H1 (cell line): ENCODE measurements around the gene DDIAS. TPM values are rescaled to one million over a fixed set of nuclear protein-coding genes. Genes with fewer than 3 reads are reported as not detected.

Source experiments
- CTCF ChIA-PET: fragments of 300-600 bp; sonication (Branson Sonifier 250); formaldehyde crosslinking; loops from one replicate; lab custom pipeline; 2021; ENCODE audit not compliant: partially characterized antibody; lab: Charles Lee
- POLR2A ChIA-PET: fragments of 300-600 bp; sonication (Branson Sonifier 250); formaldehyde crosslinking; loops from one replicate; lab custom pipeline; 2021; ENCODE audit warnings: inconsistent platforms; ENCODE audit not compliant: partially characterized antibody; lab: Charles Lee
- DNase-seq, 2 experiments: peaks; one replicate each; pipeline versions ENCODE4 v3.0.0 to v3.0.0-alpha.2; 2010 to 2022; ENCODE audit warnings: low spot score in 2 of 2, low read depth in 1 of 2, mixed read lengths in 1 of 2
- FAIRE-seq: peaks from 2 replicates; lab custom pipeline; 2011; peaks lifted over from hg19 to GRCh38; lab: Jason Lieb, UNC
- H2AFZ ChIP-seq: 2 replicates; pipeline ENCODE4 v1.8.1; 2012; ENCODE audit warnings: low read length, inconsistent platforms
- H2AK5ac ChIP-seq: 2 replicates; pipeline ENCODE4 v1.6.1; 2013; ENCODE audit warnings: low read depth, low read length
- H2BK120ac ChIP-seq: replicated peaks from 2 replicates; pipeline ENCODE3; 2013; ENCODE audit warnings: low read depth, low read length, inconsistent platforms
- H2BK12ac ChIP-seq: 2 replicates; pipeline ENCODE4 v1.6.1; 2013; ENCODE audit warnings: low read depth, low read length
- H2BK15ac ChIP-seq: 2 replicates; pipeline ENCODE4 v1.6.1; 2013; ENCODE audit warnings: low read length
- H2BK20ac ChIP-seq: 2 replicates; pipeline ENCODE4 v1.6.1; 2013; ENCODE audit warnings: low read length
- H2BK5ac ChIP-seq: 2 replicates; pipeline ENCODE4 v1.6.1; 2013; ENCODE audit warnings: low read depth, low read length
- H3K14ac ChIP-seq: 2 replicates; pipeline ENCODE4 v1.6.1; 2013; ENCODE audit warnings: inconsistent platforms; ENCODE audit not compliant: insufficient read length
- H3K18ac ChIP-seq: 2 replicates; pipeline ENCODE4 v1.6.1; 2013; ENCODE audit warnings: low read length; ENCODE audit errors: extremely low read depth
- H3K23ac ChIP-seq: 2 replicates; pipeline ENCODE4 v1.6.1; 2013; ENCODE audit warnings: inconsistent platforms; ENCODE audit not compliant: insufficient read length
- H3K23me2 ChIP-seq: 2 replicates; pipeline ENCODE4 v1.6.1; 2013; ENCODE audit warnings: low read depth, low read length
- H3K27ac ChIP-seq: 2 replicates; pipeline ENCODE4 v1.6.1; 2011; ENCODE audit warnings: low read depth, low read length, inconsistent platforms
- H3K27me3 ChIP-seq, 4 experiments: replicated peaks in 1 of 4; 1 replicate in 1 of 4; 2 replicates in 3 of 4; pipeline versions ENCODE4 v1.6.1 to v1.8.1; 2011 to 2013; ENCODE audit warnings: low read length in 3 of 4, mild to moderate bottlenecking in 3 of 4, inconsistent platforms in 2 of 4, mixed read lengths in 2 of 4, moderate library complexity in 1 of 4; ENCODE audit not compliant: control insufficient read depth in 3 of 4, insufficient read depth in 3 of 4; ENCODE audit errors: extremely low read depth in 1 of 4
- H3K36me3 ChIP-seq, 4 experiments: 2 replicates each; pipeline versions ENCODE4 v1.6.1 to v1.8.1; 2011 to 2013; ENCODE audit warnings: mild to moderate bottlenecking in 4 of 4, low read length in 3 of 4, moderate library complexity in 2 of 4, control low read depth in 1 of 4, inconsistent platforms in 1 of 4; ENCODE audit not compliant: insufficient read depth in 4 of 4, control insufficient read depth in 2 of 4
- H3K4ac ChIP-seq: replicated peaks from 2 replicates; pipeline ENCODE3; 2013; ENCODE audit warnings: low read length, low read depth, mixed read lengths, inconsistent platforms; ENCODE audit not compliant: insufficient read length
- H3K4me1 ChIP-seq, 4 experiments: replicated peaks in 1 of 4; 1 replicate in 1 of 4; 2 replicates in 3 of 4; pipeline versions ENCODE4 v1.6.1 to v1.8.1; 2011 to 2013; ENCODE audit warnings: low read length in 3 of 4, inconsistent platforms in 2 of 4, mixed read lengths in 1 of 4; ENCODE audit not compliant: insufficient read depth in 4 of 4, control insufficient read depth in 3 of 4
- H3K4me2 ChIP-seq, 2 experiments: 2 replicates each; pipeline versions ENCODE4 v1.6.1 to v1.8.1; 2011 to 2013; ENCODE audit warnings: low read depth in 2 of 2, low read length in 2 of 2, control low read depth in 1 of 2, inconsistent platforms in 1 of 2, mild to moderate bottlenecking in 1 of 2; ENCODE audit not compliant: insufficient read depth in 1 of 2
- H3K4me3 ChIP-seq, 4 experiments: fragments of 200-600, 300-600 bp in 1 of 4; sonication (generic), shearing (Covaris generic), sonication (Bioruptor Twin) in 1 of 4; 2 replicates each; pipeline versions ENCODE4 v1.5.1 to v1.8.1; 2011 to 2016; ENCODE audit warnings: low read length in 4 of 4, low read depth in 3 of 4, control low read depth in 2 of 4, inconsistent platforms in 2 of 4, mild to moderate bottlenecking in 2 of 4, mixed read lengths in 1 of 4, moderate library complexity in 1 of 4; ENCODE audit not compliant: insufficient read depth in 2 of 4; ENCODE audit errors: extremely low read depth in 1 of 4
- H3K56ac ChIP-seq: replicated peaks from 2 replicates; pipeline ENCODE3; 2013; ENCODE audit warnings: low read depth, mild to moderate bottlenecking, mixed read lengths, low read length, inconsistent platforms; ENCODE audit not compliant: insufficient read length
- H3K79me1 ChIP-seq: 2 replicates; pipeline ENCODE4 v1.6.1; 2013; ENCODE audit warnings: low read depth, low read length, control low read depth
- H3K79me2 ChIP-seq, 2 experiments: 2 replicates each; pipeline versions ENCODE4 v1.6.1 to v1.8.1; 2012 to 2013; ENCODE audit warnings: low read length in 2 of 2, mild to moderate bottlenecking in 2 of 2, inconsistent platforms in 1 of 2; ENCODE audit not compliant: insufficient read depth in 2 of 2, control insufficient read depth in 1 of 2
- H3K9ac ChIP-seq, 4 experiments: replicated peaks in 1 of 4; 1 replicate in 1 of 4; 2 replicates in 3 of 4; pipeline versions ENCODE4 v1.6.1 to v1.8.1; 2011 to 2013; ENCODE audit warnings: low read depth in 3 of 4, low read length in 3 of 4, control low read depth in 2 of 4, mild to moderate bottlenecking in 2 of 4, moderate library complexity in 2 of 4, inconsistent platforms in 1 of 4; ENCODE audit errors: extremely low read depth in 1 of 4
- H3K9me3 ChIP-seq, 2 experiments: 2 replicates each; pipeline versions ENCODE4 v1.6.1 to v1.8.1; 2012 to 2013; ENCODE audit warnings: mild to moderate bottlenecking in 2 of 2, moderate library complexity in 2 of 2, control low read depth in 1 of 2, inconsistent platforms in 1 of 2, low read depth in 1 of 2, low read length in 1 of 2, mixed read lengths in 1 of 2; ENCODE audit not compliant: insufficient read depth in 2 of 2
- H4K20me1 ChIP-seq, 2 experiments: replicated peaks in 1 of 2; 2 replicates each; pipeline versions ENCODE3 to v1.8.1; 2011 to 2013; ENCODE audit warnings: inconsistent platforms in 2 of 2, low read length in 2 of 2, mild to moderate bottlenecking in 1 of 2; ENCODE audit not compliant: insufficient read depth in 2 of 2, control insufficient read depth in 1 of 2
- H4K5ac ChIP-seq: 2 replicates; pipeline ENCODE4 v1.6.1; 2013; ENCODE audit warnings: low read length, low read depth, mixed read lengths, inconsistent platforms; ENCODE audit not compliant: insufficient read length
- H4K8ac ChIP-seq: 2 replicates; pipeline ENCODE4 v1.8.0; 2013; ENCODE audit warnings: mild to moderate bottlenecking, moderate library complexity, low read length, inconsistent platforms; ENCODE audit not compliant: insufficient read depth; ENCODE audit errors: extremely low read depth
- H4K91ac ChIP-seq: replicated peaks from 2 replicates; pipeline ENCODE3; 2013; ENCODE audit warnings: low read length, mixed read lengths, inconsistent platforms; ENCODE audit not compliant: insufficient read length
- ASH2L ChIP-seq: fragments of 200-600, 300-600 bp; sonication (generic); IDR thresholded peaks from one replicate; pipeline ENCODE4 v1.7.1; 2017; ENCODE audit warnings: low read length
- BACH1 ChIP-seq: IDR thresholded peaks from 2 replicates; pipeline ENCODE4 v1.6.1; 2012; ENCODE audit warnings: low read length, improper control_type of control experiment
- BCL11A ChIP-seq, 2 experiments: IDR thresholded peaks; one replicate each; pipeline ENCODE4 v1.6.1; 2011; ENCODE audit warnings: low read depth in 2 of 2, low read length in 2 of 2, mild to moderate bottlenecking in 2 of 2
- CTBP2 ChIP-seq: IDR thresholded peaks from 2 replicates; pipeline ENCODE4 v1.7.0; 2011; ENCODE audit warnings: borderline replicate concordance, mild to moderate bottlenecking, moderate library complexity, mixed read lengths, low read length; ENCODE audit not compliant: insufficient read depth, insufficient read length
- JUN ChIP-seq: IDR thresholded peaks from 2 replicates; pipeline ENCODE4 v1.6.1; 2011; ENCODE audit warnings: low read depth, mild to moderate bottlenecking, improper control_type of control experiment, low read length
- KDM1A ChIP-seq: fragments of 200-600, 300-600 bp; sonication (generic); IDR thresholded peaks from 2 replicates; pipeline ENCODE4 v1.7.1; 2016; ENCODE audit warnings: mild to moderate bottlenecking, low read length, borderline replicate concordance
- RNF2 ChIP-seq: fragments of 200-900, 300-1000 bp; sonication (generic); IDR thresholded peaks from 2 replicates; pipeline ENCODE4 v1.7.1; 2016; ENCODE audit warnings: borderline replicate concordance, low read depth, mild to moderate bottlenecking, antibody characterized with exemption, low read length; ENCODE audit not compliant: poor library complexity, severe bottlenecking; ENCODE audit errors: missing control alignments
- SAP30 ChIP-seq: fragments of 300-600 bp; sonication (generic); IDR thresholded peaks from 2 replicates; pipeline ENCODE4 v1.7.1; 2012; ENCODE audit warnings: low read length, moderate library complexity, mild to moderate bottlenecking, inconsistent platforms; ENCODE audit not compliant: insufficient read depth, insufficient replicate concordance
- SP1 ChIP-seq: IDR thresholded peaks from 2 replicates; pipeline ENCODE4 v1.6.1; 2011; ENCODE audit warnings: low read depth, low read length
- TAF7 ChIP-seq: optimal IDR thresholded peaks from 2 replicates; pipeline ENCODE3; 2011; ENCODE audit warnings: low read depth, mild to moderate bottlenecking, inconsistent platforms, low read length, moderate library complexity, borderline replicate concordance
- WGBS, 2 experiments: shearing (Covaris generic) in 1 of 2; methylation state at CpG; one replicate each; pipeline versions ENCODE4 v1.1.6 to v1.1.7; 2013 to 2015; ENCODE audit warnings: low lambda C conversion rate in 2 of 2, mixed read lengths in 2 of 2, inconsistent platforms in 1 of 2, low coverage in 1 of 2, missing lambda C conversion rate in 1 of 2; ENCODE audit not compliant: insufficient replicate concordance in 2 of 2, insufficient coverage in 1 of 2, insufficient read length in 1 of 2; ENCODE audit errors: extremely low coverage in 1 of 2, missing lambda C conversion rate in 1 of 2; 5-methylcytosine and 5-hydroxymethylcytosine counted together
- polyA plus RNA-seq, 7 experiments: library from polyadenylated mRNA; depleted of rRNA in 3 of 7; stranded (reverse) in 5 of 7; unstranded in 2 of 7; fragments of >200 nt in 5 of 7; fragments of 200-250 nt in 2 of 7; gene quantifications; 1 replicate in 5 of 7; 2 replicates in 1 of 7; 4 replicates in 1 of 7; pipeline versions ENCODE4 v1.2.1 to v1.2.3, GENCODE V29; 2011 to 2013; ENCODE audit warnings: missing spikeins in 2 of 7, mixed read lengths in 2 of 7
- total RNA-seq: library from RNA; stranded (reverse); fragmentation: NEBNext Ultra II Directional; extraction: Animal tissue kit (Norgen Biotek cat#: 25700); gene quantifications from 2 replicates; pipeline ENCODE4 v1.2.1, GENCODE V29; 2021

DDIAS gene
- total and polyA plus RNA-seq, 2 of the 8 experiments (the other 6 are each of a cell fraction or from before 2014, with no cell fraction given) = 11.6 to 25.7 TPM

DNA sequence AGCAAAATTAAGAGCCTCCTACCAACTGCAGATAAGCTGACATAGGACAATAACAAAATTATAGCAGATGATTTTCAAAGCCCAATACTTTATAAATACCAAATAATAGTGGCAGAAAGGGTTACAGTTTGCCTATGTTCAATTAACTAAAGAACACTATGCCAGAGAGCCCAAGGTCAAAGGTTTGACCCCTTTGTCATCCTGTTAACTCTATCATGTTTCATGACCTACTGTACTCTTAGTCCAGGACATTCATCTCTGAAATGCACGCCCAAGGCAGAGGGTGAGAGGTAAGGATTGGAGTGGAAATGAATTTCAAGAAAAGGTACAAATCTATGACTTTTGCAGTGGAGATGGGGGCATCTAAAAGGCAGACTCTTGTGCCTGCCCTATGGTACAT lies 70.6 kb downstream of the DDIAS start:
- DNase-seq = no peak
- Histone ChIP-seq H4K8ac (no peak overlapping the region), H4K20me1 (no peaks in the 10 kb centered on the region), H3K23ac (no peak overlapping the region), H3K56ac (no peak overlapping the region), H2AFZ (no peak overlapping the region), H3K4me1 (no peaks in the 10 kb centered on the region), H3K79me2 (no peaks in the 10 kb centered on the region), H2BK5ac (no peak overlapping the region), H4K5ac (no peak overlapping the region), H3K27ac (no peak overlapping the region), H2BK120ac (no peak overlapping the region), H3K18ac (no peak overlapping the region), H3K9me3 (no peaks in the 10 kb centered on the region; a peak in 1 of 4 replicates), H3K23me2 (no peaks in the 10 kb centered on the region), H2BK12ac (no peak overlapping the region), H4K91ac (no peak overlapping the region), H3K4me2 (no peak overlapping the region), H3K9ac (no peak overlapping the region), H2BK20ac (no peak overlapping the region), H2AK5ac (0 out of 2 replicates have a peak overlapping the region, but pooled peaks have one; percentile 39), H3K4me3 (no peak overlapping the region), H3K14ac (no peak overlapping the region), H3K36me3 (no peaks in the 10 kb centered on the region), H3K79me1 (no peaks in the 10 kb centered on the region), H3K27me3 (no peaks in the 10 kb centered on the region), H2BK15ac (no peak overlapping the region), H3K4ac (no peak overlapping the region)
- no peak for FAIRE-seq
- no peak for TF ChIP-seq RNF2
- TF ChIP-seq SAP30 = no peak
- no peak for TF ChIP-seq BCL11A (IDR thresholded peaks at IDR 0.05; ENCODE audit: low read depth in 2 of 2, low read length in 2 of 2)
- TF ChIP-seq SP1 = no peak
- no peak for TF ChIP-seq ASH2L
- TF ChIP-seq BACH1 = no peak
- TF ChIP-seq KDM1A = no peak
- TF ChIP-seq TAF7 = no peak
- no peak for TF ChIP-seq JUN
- TF ChIP-seq CTBP2 = no peak
- POLR2A ChIA-PET = no interaction called here
- 87% methylated on average over 1 of the region's 1 CpG; no CpG with 5 or more reads in 1 of the 2 experiments for WGBS, 2 experiments
- CTCF ChIA-PET = interaction anchor here (0.9 kb wide), 1 partner anchor 208 kb away, joined by 4 read pairs; no protein-coding TSS in a partner anchor
